ENCODE measurements around the gene CPSF4L.

DNA sequence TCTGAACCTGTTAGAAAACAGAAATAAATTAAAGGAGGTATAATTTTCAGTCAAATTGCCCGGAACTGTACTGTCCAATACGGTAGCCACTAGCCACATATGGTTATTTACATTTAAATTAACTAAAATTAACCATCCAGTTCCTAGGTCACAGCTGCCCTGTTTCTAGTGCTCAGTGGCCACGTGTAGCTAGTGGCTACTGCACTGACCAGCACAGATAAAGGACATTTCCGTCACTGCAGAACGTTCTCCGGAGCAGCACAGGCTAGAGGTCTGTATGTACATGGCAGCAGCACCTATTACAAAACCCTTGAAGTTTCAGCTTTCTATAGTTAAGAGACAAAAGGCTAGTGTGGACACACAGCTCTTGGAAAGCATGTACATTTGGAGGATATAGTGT, 33.7 kb downstream of the CPSF4L start:
- TF ChIP-seq POLR2A (IDR thresholded peaks at IDR 0.05) (no peak), CTCF (IDR thresholded peaks at IDR 0.05) (no peak)

Data from tibial nerve (tissue), 3 donors.